ENCODE results near the gene POU2F1. TPM values are rescaled to one million over a fixed set of nuclear protein-coding genes. Genes with fewer than 3 reads are reported as not detected.

POU2F1 gene
- total and polyA plus RNA-seq, 4 donors, result 0.93 to 10.5 (median 6.5) TPM

- DNase-seq (ENCODE audit: low spot score), result no peak
- no peaks in the 10 kb centered on the region for H3K4me1 ChIP-seq (ENCODE audit: control insufficient read depth in 4 of 4, insufficient read depth in 4 of 4, low read length in 3 of 4)
- no peak for TF ChIP-seq GABPA (IDR thresholded peaks at IDR 0.05 in 1 of 2, conservative IDR thresholded peaks at IDR 0.05 in 1 of 2)
- no peak for TF ChIP-seq EGR1 (IDR thresholded peaks at IDR 0.05; ENCODE audit: low read depth in 2 of 2)
- no peak for TF ChIP-seq MAX (IDR thresholded peaks at IDR 0.05)
- no peak for TF ChIP-seq REST (IDR thresholded peaks at IDR 0.05)
- no peak for TF ChIP-seq RAD21 (IDR thresholded peaks at IDR 0.05)
- no peak for TF ChIP-seq SP1 (IDR thresholded peaks at IDR 0.05)
- no peak for TF ChIP-seq NR2F2 (IDR thresholded peaks at IDR 0.05)
- no peak for TF ChIP-seq RXRA (IDR thresholded peaks at IDR 0.05)
- TF ChIP-seq ATF3 (IDR thresholded peaks at IDR 0.05), result no peak
- no peak for TF ChIP-seq TAF1 (conservative IDR thresholded peaks at IDR 0.05)
- TF ChIP-seq JUND (IDR thresholded peaks at IDR 0.05), result no peak
- TF ChIP-seq HNF4G (IDR thresholded peaks at IDR 0.05), result no peak
- H3K36me3 ChIP-seq (ENCODE audit: control insufficient read depth in 4 of 4, insufficient read depth in 3 of 4, low read depth in 1 of 4, low read length in 3 of 4), result no peaks in the 10 kb centered on the region
- H3K27me3 ChIP-seq (ENCODE audit: control insufficient read depth in 4 of 4, insufficient read depth in 4 of 4, low read length in 3 of 4), result no peaks in the 10 kb centered on the region
- no peak overlapping the region for H3K4me3 ChIP-seq (ENCODE audit: low read depth in 1 of 3, low read length in 3 of 3)
- 91% methylated on average over 3 of the region's 3 CpGs for WGBS
- H3K9me3 ChIP-seq (ENCODE audit: control insufficient read depth in 4 of 4, low read length in 3 of 4), result peaks cover 0 to 3% (median 2%) of the 10 kb centered on the region in 4 donors
- no peak overlapping the region for H3K27ac ChIP-seq (ENCODE audit: low read depth in 1 of 2, low read length in 2 of 2)
- H3K9ac ChIP-seq (ENCODE audit: low read depth in 1 of 2, low read length in 2 of 2), result no peak overlapping the region
Measured at GRCh38 chr1:167206166-167206835, 14.4 kb upstream of the POU2F1 start.

- no peak overlapping the region for H3K27ac ChIP-seq (ENCODE audit: low read depth in 1 of 2, low read length in 2 of 2)
- no peak overlapping the region for H3K4me3 ChIP-seq (ENCODE audit: low read depth in 1 of 3, low read length in 3 of 3)
- DNase-seq (ENCODE audit: low spot score), result no peak
- TF ChIP-seq HNF4G (IDR thresholded peaks at IDR 0.05) (no peak), RXRA (IDR thresholded peaks at IDR 0.05) (no peak), FOXA1 (IDR thresholded peaks at IDR 0.05) (no peak), GABPA (IDR thresholded peaks at IDR 0.05 in 1 of 2, conservative IDR thresholded peaks at IDR 0.05 in 1 of 2) (no peak), EGR1 (IDR thresholded peaks at IDR 0.05; ENCODE audit: low read depth in 2 of 2) (no peak), SP1 (IDR thresholded peaks at IDR 0.05) (no peak), NR2F2 (IDR thresholded peaks at IDR 0.05) (no peak)
- H3K27me3 ChIP-seq (ENCODE audit: control insufficient read depth in 4 of 4, insufficient read depth in 4 of 4, low read length in 3 of 4), result no peaks in the 10 kb centered on the region
- 54% methylated on average over 6 of the region's 6 CpGs for WGBS
- H3K9me3 ChIP-seq (ENCODE audit: control insufficient read depth in 4 of 4, low read length in 3 of 4), result peaks cover 0 to 3% (median 2%) of the 10 kb centered on the region in 4 donors
- no peak overlapping the region for H3K9ac ChIP-seq (ENCODE audit: low read depth in 1 of 2, low read length in 2 of 2)
- H3K4me1 ChIP-seq (ENCODE audit: control insufficient read depth in 4 of 4, insufficient read depth in 4 of 4, low read length in 3 of 4), result no peaks in the 10 kb centered on the region
- no peaks in the 10 kb centered on the region for H3K36me3 ChIP-seq (ENCODE audit: control insufficient read depth in 4 of 4, insufficient read depth in 3 of 4, low read depth in 1 of 4, low read length in 3 of 4)
Measured at GRCh38 chr1:167207940-167208623, 12.6 kb upstream of the POU2F1 start.

GRCh38 chr1:167208624-167208976, 12.1 kb upstream of the POU2F1 start:
- 61% methylated on average over 1 of the region's 1 CpG for WGBS
- Histone ChIP-seq H3K27ac (ENCODE audit: low read depth in 1 of 2, low read length in 2 of 2) (no peak overlapping the region), H3K27me3 (ENCODE audit: control insufficient read depth in 4 of 4, insufficient read depth in 4 of 4, low read length in 3 of 4) (no peaks in the 10 kb centered on the region), H3K4me1 (ENCODE audit: control insufficient read depth in 4 of 4, insufficient read depth in 4 of 4, low read length in 3 of 4) (no peaks in the 10 kb centered on the region), H3K9ac (ENCODE audit: low read depth in 1 of 2, low read length in 2 of 2) (no peak overlapping the region), H3K36me3 (ENCODE audit: control insufficient read depth in 4 of 4, insufficient read depth in 3 of 4, low read depth in 1 of 4, low read length in 3 of 4) (no peaks in the 10 kb centered on the region), H3K9me3 (ENCODE audit: control insufficient read depth in 4 of 4, low read length in 3 of 4) (peaks cover 0 to 3% (median 2%) of the 10 kb centered on the region in 4 donors), H3K4me3 (ENCODE audit: low read depth in 1 of 3, low read length in 3 of 3) (no peak overlapping the region)
- DNase-seq (ENCODE audit: low spot score), result no peak
- no peak for TF ChIP-seq ATF3 (IDR thresholded peaks at IDR 0.05)
- TF ChIP-seq FOXA2 (IDR thresholded peaks at IDR 0.05), result no peak
- TF ChIP-seq ZBTB33 (IDR thresholded peaks at IDR 0.05), result no peak
- no peak for TF ChIP-seq SP1 (IDR thresholded peaks at IDR 0.05)
- no peak for TF ChIP-seq MAX (IDR thresholded peaks at IDR 0.05)
- no peak for TF ChIP-seq YY1 (IDR thresholded peaks at IDR 0.05)
- no peak for TF ChIP-seq RXRA (IDR thresholded peaks at IDR 0.05)
